Ishikawa (cell line): ENCODE results near the gene EMILIN3.

Source experiments
- CEBPB ChIP-seq: IDR thresholded peaks from 2 replicates; pipeline ENCODE4 v1.6.1; 2012
- CREB1 ChIP-seq: IDR thresholded peaks from 2 replicates; pipeline ENCODE4 v1.6.1; 2012; ENCODE audit warnings: low read depth
- EGR1 ChIP-seq: IDR thresholded peaks from 2 replicates; pipeline ENCODE4 v1.6.1; 2012
- MAX ChIP-seq: IDR thresholded peaks from 2 replicates; pipeline ENCODE4 v1.6.1; 2012
- RAD21 ChIP-seq: IDR thresholded peaks from 2 replicates; pipeline ENCODE4 v1.6.1; 2012; ENCODE audit warnings: low read depth
- TAF1 ChIP-seq: IDR thresholded peaks from 2 replicates; pipeline ENCODE4 v1.6.1; 2012; ENCODE audit warnings: low read depth, mild to moderate bottlenecking
- TCF12 ChIP-seq: IDR thresholded peaks from 2 replicates; pipeline ENCODE4 v1.6.1; 2012; ENCODE audit warnings: low read depth
- YY1 ChIP-seq: IDR thresholded peaks from 2 replicates; pipeline ENCODE4 v1.6.1; 2012; ENCODE audit warnings: low read depth
- ZBTB7A ChIP-seq: IDR thresholded peaks from 2 replicates; pipeline ENCODE4 v1.6.1; 2012; ENCODE audit warnings: low read depth
- TF ChIP-seq, protein P1 (sequence below): IDR thresholded peaks from 2 replicates; pipeline ENCODE4 v1.6.1; 2012; ENCODE audit warnings: low read depth, mild to moderate bottlenecking
- TF ChIP-seq, protein P2 (sequence below): IDR thresholded peaks from 2 replicates; pipeline ENCODE4 v1.6.1; 2012

DNA sequence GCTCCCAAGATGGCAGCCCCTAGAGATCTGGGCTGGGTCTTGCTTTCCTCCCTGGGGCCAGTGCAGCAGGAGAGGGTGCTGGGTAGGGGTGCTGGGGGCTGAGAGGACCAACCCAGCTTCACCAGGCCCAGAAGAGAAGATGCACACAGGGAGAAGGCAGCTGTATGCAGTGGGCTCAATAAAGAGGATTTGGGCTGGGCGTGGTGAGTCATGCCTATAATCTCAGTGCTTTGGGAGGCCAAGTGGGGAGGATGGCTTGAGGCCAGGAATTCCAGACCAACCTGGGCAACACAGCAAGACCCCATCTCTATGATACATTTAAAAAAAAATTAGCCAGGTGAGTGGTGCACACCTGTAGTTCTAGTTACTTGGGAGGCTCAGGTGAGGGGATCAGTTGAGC, 25.7 kb upstream of the EMILIN3 start:
- TF ChIP-seq, protein P1, sequence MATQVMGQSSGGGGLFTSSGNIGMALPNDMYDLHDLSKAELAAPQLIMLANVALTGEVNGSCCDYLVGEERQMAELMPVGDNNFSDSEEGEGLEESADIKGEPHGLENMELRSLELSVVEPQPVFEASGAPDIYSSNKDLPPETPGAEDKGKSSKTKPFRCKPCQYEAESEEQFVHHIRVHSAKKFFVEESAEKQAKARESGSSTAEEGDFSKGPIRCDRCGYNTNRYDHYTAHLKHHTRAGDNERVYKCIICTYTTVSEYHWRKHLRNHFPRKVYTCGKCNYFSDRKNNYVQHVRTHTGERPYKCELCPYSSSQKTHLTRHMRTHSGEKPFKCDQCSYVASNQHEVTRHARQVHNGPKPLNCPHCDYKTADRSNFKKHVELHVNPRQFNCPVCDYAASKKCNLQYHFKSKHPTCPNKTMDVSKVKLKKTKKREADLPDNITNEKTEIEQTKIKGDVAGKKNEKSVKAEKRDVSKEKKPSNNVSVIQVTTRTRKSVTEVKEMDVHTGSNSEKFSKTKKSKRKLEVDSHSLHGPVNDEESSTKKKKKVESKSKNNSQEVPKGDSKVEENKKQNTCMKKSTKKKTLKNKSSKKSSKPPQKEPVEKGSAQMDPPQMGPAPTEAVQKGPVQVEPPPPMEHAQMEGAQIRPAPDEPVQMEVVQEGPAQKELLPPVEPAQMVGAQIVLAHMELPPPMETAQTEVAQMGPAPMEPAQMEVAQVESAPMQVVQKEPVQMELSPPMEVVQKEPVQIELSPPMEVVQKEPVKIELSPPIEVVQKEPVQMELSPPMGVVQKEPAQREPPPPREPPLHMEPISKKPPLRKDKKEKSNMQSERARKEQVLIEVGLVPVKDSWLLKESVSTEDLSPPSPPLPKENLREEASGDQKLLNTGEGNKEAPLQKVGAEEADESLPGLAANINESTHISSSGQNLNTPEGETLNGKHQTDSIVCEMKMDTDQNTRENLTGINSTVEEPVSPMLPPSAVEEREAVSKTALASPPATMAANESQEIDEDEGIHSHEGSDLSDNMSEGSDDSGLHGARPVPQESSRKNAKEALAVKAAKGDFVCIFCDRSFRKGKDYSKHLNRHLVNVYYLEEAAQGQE, result no peak
- TF ChIP-seq TAF1, result no peak
- no peak for TF ChIP-seq MAX
- no peak for TF ChIP-seq CREB1
- TF ChIP-seq RAD21, result no peak
- TF ChIP-seq, protein P2, sequence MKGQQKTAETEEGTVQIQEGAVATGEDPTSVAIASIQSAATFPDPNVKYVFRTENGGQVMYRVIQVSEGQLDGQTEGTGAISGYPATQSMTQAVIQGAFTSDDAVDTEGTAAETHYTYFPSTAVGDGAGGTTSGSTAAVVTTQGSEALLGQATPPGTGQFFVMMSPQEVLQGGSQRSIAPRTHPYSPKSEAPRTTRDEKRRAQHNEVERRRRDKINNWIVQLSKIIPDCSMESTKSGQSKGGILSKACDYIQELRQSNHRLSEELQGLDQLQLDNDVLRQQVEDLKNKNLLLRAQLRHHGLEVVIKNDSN, result no peak
- no peak for TF ChIP-seq ZBTB7A
- TF ChIP-seq YY1, result no peak
- no peak for TF ChIP-seq CEBPB
- TF ChIP-seq EGR1, result no peak
- TF ChIP-seq TCF12, result no peak
